ENCODE results near the gene EGLN1. TPM values are rescaled to one million over a fixed set of nuclear protein-coding genes. Genes with fewer than 3 reads are reported as not detected.

The EGLN1 gene
- total RNA-seq, 6 experiments from 2014 or later = 19.3 to 66.5 (median 38.9) TPM

GRCh38 chr1:231419147-231419546, 2.9 kb downstream of the EGLN1 start:
- no peaks in the 10 kb centered on the region for H3K27me3 ChIP-seq
- no peaks in the 10 kb centered on the region for H3K36me3 ChIP-seq
- peaks cover 0 to 48% (median 23%) of the 10 kb centered on the region in 4 donors for H3K4me1 ChIP-seq
- DNase-seq (no peak), ATAC-seq (no peak)
- TF ChIP-seq CTCF (IDR thresholded peaks at IDR 0.05) = no peak
- no peak for TF ChIP-seq POLR2A (IDR thresholded peaks at IDR 0.05)
- H3K4me3 ChIP-seq = peak overlapping the region; percentile 69 to 74 (median 71)
- 7% methylated on average over 1 of the region's 1 CpG for WGBS (ENCODE audit: insufficient coverage, low coverage, low lambda C conversion rate, missing lambda C conversion rate)
- intact Hi-C loops (cut with DNase I) = no loop called here
- H3K27ac ChIP-seq = peak overlapping the region; percentile 97 to 99 (median 99)
- H3K9me3 ChIP-seq = no peaks in the 10 kb centered on the region

GRCh38 chr1:231418741-231419107, 3.4 kb downstream of the EGLN1 start:
- Histone ChIP-seq H3K27ac (peak overlapping the region in 2 of 3 donors; percentile 99), H3K9me3 (no peaks in the 10 kb centered on the region), H3K4me1 (peaks cover 0 to 44% (median 21%) of the 10 kb centered on the region in 4 donors), H3K4me3 (peak overlapping the region; percentile 69 to 74 (median 71)), H3K36me3 (no peaks in the 10 kb centered on the region), H3K27me3 (no peaks in the 10 kb centered on the region)
- DNase-seq = no peak
- ATAC-seq = no peak
- intact Hi-C loops (cut with DNase I) = no loop called here
- 30% methylated on average over 4 of the region's 4 CpGs for WGBS (ENCODE audit: insufficient coverage, low coverage, low lambda C conversion rate, missing lambda C conversion rate)
- TF ChIP-seq POLR2A (IDR thresholded peaks at IDR 0.05) (no peak), CTCF (IDR thresholded peaks at IDR 0.05) (no peak)

- ATAC-seq = no peak
- Histone ChIP-seq H3K9me3 (no peaks in the 10 kb centered on the region), H3K36me3 (no peaks in the 10 kb centered on the region), H3K4me3 (peak overlapping the region; percentile 69 to 74 (median 71)), H3K4me1 (peaks cover 0 to 40% (median 19%) of the 10 kb centered on the region in 4 donors), H3K27ac (no peak overlapping the region), H3K27me3 (no peaks in the 10 kb centered on the region)
- 56% methylated on average over 4 of the region's 4 CpGs for WGBS (ENCODE audit: insufficient coverage, low coverage, low lambda C conversion rate, missing lambda C conversion rate)
- intact Hi-C loops (cut with DNase I) = no loop called here
- TF ChIP-seq CTCF (IDR thresholded peaks at IDR 0.05) = no peak
- TF ChIP-seq POLR2A (IDR thresholded peaks at IDR 0.05) = no peak
- no peak for DNase-seq
Measured at GRCh38 chr1:231418101-231418740, 3.9 kb downstream of the EGLN1 start.

GRCh38 chr1:231417513-231417912, 4.6 kb downstream of the EGLN1 start:
- Histone ChIP-seq H3K4me3 (peak overlapping the region in 2 of 3 donors; percentile 5 to 9), H3K27ac (no peak overlapping the region), H3K36me3 (no peaks in the 10 kb centered on the region), H3K4me1 (peaks cover 0 to 37% (median 18%) of the 10 kb centered on the region in 4 donors), H3K9me3 (no peaks in the 10 kb centered on the region), H3K27me3 (no peaks in the 10 kb centered on the region)
- DNase-seq = no peak
- TF ChIP-seq CTCF (IDR thresholded peaks at IDR 0.05) (no peak), POLR2A (IDR thresholded peaks at IDR 0.05) (no peak)
- intact Hi-C loops (cut with DNase I) = no loop called here
- no peak for ATAC-seq
- 33% methylated on average over 2 of the region's 2 CpGs for WGBS (ENCODE audit: insufficient coverage, low coverage, low lambda C conversion rate, missing lambda C conversion rate)
